Epithelial cell of proximal tubule (primary cell): ENCODE data around the gene SERTAD3. TPM values are rescaled to one million over a fixed set of nuclear protein-coding genes. Genes with fewer than 3 reads are reported as not detected.

ENCODE experiments used
- DNase-seq: peaks from one replicate; pipeline ENCODE4 v3.0.0-alpha.2; 2011; ENCODE audit warnings: low read depth
- H3K4me3 ChIP-seq: 2 replicates; pipeline ENCODE4 v1.5.1; 2011; ENCODE audit warnings: low read depth, mild to moderate bottlenecking, low read length
- CTCF ChIP-seq: conservative IDR thresholded peaks from 2 replicates; pipeline ENCODE4 v1.5.1; 2012; ENCODE audit warnings: low read depth, mild to moderate bottlenecking, low read length
- total RNA-seq: library from RNA; depleted of rRNA; stranded (reverse); fragments of >200 nt; gene quantifications from 2 replicates; pipeline ENCODE4 v1.2.3, GENCODE V29; 2015

SERTAD3 gene
- total RNA-seq, 1 donor from 2014 or later: 11.3 TPM

DNA sequence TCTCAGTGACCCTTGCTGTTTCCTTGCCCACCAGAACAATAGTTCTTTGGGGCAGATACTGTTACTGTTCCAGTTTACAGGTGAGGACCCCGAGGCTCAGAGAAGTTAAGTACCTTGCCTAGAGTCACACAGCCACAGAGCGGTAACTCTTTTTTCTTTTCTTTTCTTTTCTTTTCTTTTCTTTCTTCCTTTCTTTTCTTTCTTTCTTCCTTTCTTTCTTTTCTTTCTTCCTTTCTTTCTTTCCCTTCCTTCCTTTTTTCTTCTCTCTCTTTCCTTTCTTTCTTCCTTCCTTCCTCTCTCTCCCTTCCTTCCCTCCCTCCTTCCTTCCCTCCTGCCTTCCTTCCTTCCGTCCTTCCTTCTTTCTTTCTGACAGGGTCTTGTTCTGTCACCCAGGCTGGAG is 26.1 kb downstream of the SERTAD3 start:
- H3K4me3 ChIP-seq: no peak overlapping the region
- TF ChIP-seq CTCF: no peak
- no peak for DNase-seq

GRCh38 chr19:40417643-40417981 is 26.5 kb downstream of the SERTAD3 start:
- H3K4me3 ChIP-seq: no peak overlapping the region
- TF ChIP-seq CTCF: no peak
- DNase-seq: no peak

- H3K4me3 ChIP-seq: no peak overlapping the region
- DNase-seq: no peak
- TF ChIP-seq CTCF: no peak
Measured at GRCh38 chr19:40416918-40417642, 27.1 kb downstream of the SERTAD3 start.

DNA sequence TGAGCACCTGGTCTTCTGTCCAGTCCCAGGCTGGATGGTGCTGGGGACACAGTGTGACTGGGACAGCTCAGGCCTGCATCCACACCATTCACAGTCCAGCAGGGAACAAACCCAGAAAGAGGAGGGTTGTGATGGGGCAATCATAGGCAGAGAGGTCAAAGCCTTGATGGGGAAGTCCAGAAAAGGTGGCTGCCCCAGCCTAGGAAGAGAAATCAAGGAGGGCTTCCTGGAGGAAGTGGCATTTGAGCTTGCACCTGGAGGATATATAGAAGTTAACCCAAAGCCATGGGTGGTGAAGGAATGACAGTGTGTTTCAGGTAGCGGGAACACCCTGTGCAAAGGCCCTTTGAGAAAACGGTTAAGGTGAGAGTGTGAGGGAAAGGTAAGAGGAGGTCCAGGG is 28.4 kb downstream of the SERTAD3 start:
- DNase-seq: no peak
- no peak for TF ChIP-seq CTCF
- no peak overlapping the region for H3K4me3 ChIP-seq

DNA sequence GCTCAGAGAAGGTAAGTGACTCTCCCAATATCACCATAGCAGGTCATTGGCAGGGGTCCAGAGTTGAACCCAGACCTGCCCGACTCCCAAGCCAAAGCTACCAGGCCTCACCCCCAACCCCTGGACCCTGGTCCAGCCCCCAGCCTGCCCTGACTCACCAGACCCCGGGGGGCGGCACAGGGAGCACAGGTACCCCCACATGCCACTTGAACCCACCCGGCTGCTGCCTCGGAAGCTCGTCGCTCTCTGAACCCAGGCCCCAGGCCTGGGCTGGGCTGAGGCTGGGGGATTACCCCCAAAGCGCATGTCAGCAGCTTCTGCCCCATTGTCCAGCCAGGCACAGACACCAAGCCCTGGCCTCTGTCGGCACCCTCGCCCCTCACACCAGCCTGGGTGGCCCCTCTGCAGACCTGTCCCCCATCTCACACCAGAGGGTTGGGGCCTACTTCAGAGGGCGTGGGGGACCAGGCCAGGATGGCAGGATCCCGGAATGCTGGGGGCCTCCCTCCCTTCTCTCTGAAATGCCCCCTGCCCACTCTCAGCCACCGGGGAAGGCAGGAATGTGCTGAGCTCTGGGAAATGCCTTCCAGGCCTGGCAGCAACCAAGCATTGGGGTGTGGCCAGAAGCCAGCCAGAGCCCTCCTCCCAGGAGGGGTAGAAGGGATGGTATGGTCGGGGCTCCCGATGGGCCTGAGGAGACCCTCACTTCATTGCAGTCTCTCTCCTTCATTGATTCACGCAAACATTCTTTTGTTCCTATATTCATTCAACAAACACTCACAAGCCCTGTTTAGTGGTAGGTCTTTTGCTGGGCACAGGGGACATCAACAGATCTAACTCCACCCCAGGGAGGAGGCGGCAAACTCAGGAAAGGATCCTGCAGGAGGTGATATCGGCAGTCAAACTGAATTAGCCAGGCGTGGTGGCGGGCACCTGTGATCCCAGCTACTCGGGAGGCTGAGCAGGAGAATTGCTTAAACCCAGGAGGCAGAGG is 29.3 kb downstream of the SERTAD3 start:
- no peak for TF ChIP-seq CTCF
- no peak overlapping the region for H3K4me3 ChIP-seq
- DNase-seq: no peak

DNA sequence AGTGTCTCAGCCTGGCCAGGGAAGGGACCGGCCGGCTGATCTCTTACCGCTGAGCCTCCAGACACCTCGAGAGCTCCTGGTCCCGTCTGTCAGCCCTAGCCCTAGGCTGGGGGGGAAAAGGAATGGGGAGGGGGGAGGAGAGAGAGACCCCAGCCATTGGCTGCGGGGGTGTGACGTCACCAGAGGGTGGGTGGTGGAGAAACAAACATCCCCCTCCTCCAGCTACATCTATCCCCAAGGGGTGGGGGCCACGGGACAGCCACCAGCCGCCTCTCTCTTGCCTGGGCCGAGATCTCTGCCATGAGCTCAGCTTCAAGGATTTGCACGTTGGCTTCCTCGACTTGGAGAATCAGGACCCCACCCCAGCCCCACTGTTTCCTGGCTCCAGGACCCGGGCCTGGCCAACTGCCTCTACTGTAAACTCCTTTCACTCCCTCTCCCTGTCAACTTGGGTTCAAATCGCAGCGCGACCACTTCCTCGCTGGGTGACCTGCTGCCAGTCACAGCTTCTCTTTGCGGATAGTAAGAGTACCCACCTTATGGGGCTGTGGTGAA is 30.8 kb downstream of the SERTAD3 start, which contains the start of gene PRX:
Gene PRX (minus strand): TSS at position 88 of the 555 bp plus-strand sequence. CDS start 5,446 bp downstream, outside the sequence.
- no peak within 1 kb of the TSS for H3K4me3 ChIP-seq
- no peak for TF ChIP-seq CTCF
- no peak for DNase-seq
